DND-41 (cell line): ENCODE results near the gene SMIM22.

Experiments
- ATAC-seq: fragments of 200-7000 bp; cut with Tn5 transposase; 3 replicates; pipeline ENCODE4 v1.9.1; 2021; ENCODE audit warnings: low read depth; ENCODE audit not compliant: insufficient read depth
- DNase-seq: peaks from one replicate; pipeline ENCODE4 v3.0.0-alpha.2; 2020
- H2AFZ ChIP-seq: 2 replicates; pipeline ENCODE4 v1.6.0; 2012; ENCODE audit warnings: low read depth, low read length
- H3K27ac ChIP-seq: 2 replicates; pipeline ENCODE4 v1.5.1; 2012; ENCODE audit warnings: low read length, inconsistent platforms
- H3K27me3 ChIP-seq: fragments of 200-600 bp; sonication (generic); 2 replicates; pipeline ENCODE4 v1.6.0; 2012; ENCODE audit warnings: low read length, mild to moderate bottlenecking, inconsistent platforms; ENCODE audit not compliant: insufficient read depth, poor library complexity
- H3K36me3 ChIP-seq: 2 replicates; pipeline ENCODE4 v1.5.1; 2012; ENCODE audit warnings: low read length, inconsistent platforms; ENCODE audit not compliant: insufficient read depth
- H3K4me1 ChIP-seq: 2 replicates; pipeline ENCODE4 v1.5.1; 2012; ENCODE audit warnings: mild to moderate bottlenecking, low read length; ENCODE audit not compliant: insufficient read depth
- H3K4me2 ChIP-seq: 2 replicates; pipeline ENCODE4 v1.6.0; 2012; ENCODE audit warnings: mild to moderate bottlenecking, moderate library complexity, low read length, inconsistent platforms; ENCODE audit not compliant: insufficient read depth
- H3K4me3 ChIP-seq, 2 experiments: fragments of 200-600 bp in 1 of 2; shearing (Covaris generic) in 1 of 2; 2 replicates each; pipeline ENCODE4 v1.5.1; 2012 to 2016; ENCODE audit warnings: inconsistent platforms in 2 of 2, low read length in 2 of 2, mild to moderate bottlenecking in 2 of 2, low read depth in 1 of 2, moderate library complexity in 1 of 2
- H3K79me2 ChIP-seq: 2 replicates; pipeline ENCODE4 v1.6.0; 2012; ENCODE audit warnings: low read length, inconsistent platforms; ENCODE audit not compliant: insufficient read depth
- H3K9ac ChIP-seq: 2 replicates; pipeline ENCODE4 v1.6.0; 2012; ENCODE audit warnings: low read depth, mild to moderate bottlenecking, inconsistent platforms, low read length, moderate library complexity
- H3K9me3 ChIP-seq: 2 replicates; pipeline ENCODE4 v1.5.1; 2012; ENCODE audit warnings: low read length, moderate library complexity, mild to moderate bottlenecking, inconsistent platforms; ENCODE audit not compliant: insufficient read depth, severe bottlenecking
- H4K20me1 ChIP-seq: 2 replicates; pipeline ENCODE4 v1.6.0; 2012; ENCODE audit warnings: low read length; ENCODE audit not compliant: insufficient read depth
- CTCF ChIP-seq: IDR thresholded peaks from 2 replicates; pipeline ENCODE4 v1.5.1; 2012; ENCODE audit warnings: borderline replicate concordance, low read length, moderate library complexity, mild to moderate bottlenecking; ENCODE audit not compliant: poor library complexity, severe bottlenecking; ENCODE audit errors: extremely low read depth
- EZH2 ChIP-seq: IDR thresholded peaks from 3 replicates; pipeline ENCODE4 v1.6.1; 2012; ENCODE audit warnings: borderline replicate concordance, low read depth, mild to moderate bottlenecking, moderate library complexity, low read length, inconsistent platforms; ENCODE audit not compliant: severe bottlenecking

The SMIM22 gene

DNA sequence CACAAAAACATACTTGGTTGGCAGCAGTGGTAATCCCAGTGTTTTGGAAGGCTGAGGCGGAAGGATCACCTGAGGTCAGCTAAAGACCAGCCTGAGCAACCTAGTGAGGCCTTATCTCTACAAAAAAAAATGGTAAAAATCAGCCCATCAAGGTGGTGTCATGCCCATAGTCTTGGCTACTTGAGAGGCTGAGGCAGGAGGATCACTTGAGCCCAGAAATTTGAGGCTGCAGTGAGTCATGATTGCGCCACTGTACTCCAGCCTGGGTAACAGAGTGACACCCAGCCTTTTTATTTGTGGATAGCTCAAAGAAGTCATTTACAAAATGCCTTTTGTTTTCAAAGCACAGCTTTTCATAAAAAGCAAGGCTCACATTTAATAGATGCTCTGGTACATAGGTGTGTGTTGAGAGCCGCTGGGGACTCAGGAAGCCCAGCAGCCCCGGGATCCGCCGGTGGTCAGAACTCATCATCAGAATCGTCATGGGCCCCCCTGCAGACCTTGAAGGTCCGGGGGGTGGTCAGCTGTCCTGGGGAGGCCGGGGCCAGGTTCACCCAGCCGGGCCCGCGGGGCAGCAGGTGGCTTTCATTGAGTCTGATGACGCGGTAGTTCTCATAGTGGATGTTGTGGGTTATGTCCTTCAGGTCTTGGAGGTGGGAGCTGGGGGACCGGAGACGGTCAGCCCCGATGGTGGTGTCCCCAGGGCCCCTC, 17.7 kb upstream of the SMIM22 start:
- TF ChIP-seq EZH2: no peak
- no peak for TF ChIP-seq CTCF
- Histone ChIP-seq H4K20me1 (no peaks in the 10 kb centered on the region), H3K27ac (no peak overlapping the region), H3K27me3 (no peaks in the 10 kb centered on the region), H3K4me1 (no peaks in the 10 kb centered on the region), H3K9ac (no peak overlapping the region), H3K79me2 (no peaks in the 10 kb centered on the region), H3K4me2 (no peak overlapping the region), H3K4me3 (no peak overlapping the region), H3K9me3 (no peaks in the 10 kb centered on the region), H3K36me3 (no peaks in the 10 kb centered on the region), H2AFZ (no peak overlapping the region)
- no peak for ATAC-seq
- DNase-seq: no peak

DNA sequence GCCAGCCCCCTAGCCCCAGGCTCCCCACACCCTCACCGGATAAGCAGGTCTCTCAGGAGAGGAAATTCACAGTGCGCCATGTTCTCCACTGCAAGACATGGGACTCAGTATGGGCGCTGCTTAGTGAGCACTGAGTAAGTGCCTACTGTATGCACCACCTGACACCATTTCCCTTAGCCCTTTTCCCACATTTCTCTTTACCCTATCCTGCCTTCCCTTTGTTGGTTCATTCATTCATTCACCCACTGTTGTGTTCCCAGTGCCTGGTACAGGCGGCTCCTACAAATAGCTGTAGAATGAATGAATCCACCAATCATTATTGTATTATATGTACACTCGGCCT, 17.1 kb upstream of the SMIM22 start:
- Histone ChIP-seq H3K36me3 (no peaks in the 10 kb centered on the region), H3K9me3 (no peaks in the 10 kb centered on the region), H3K4me3 (no peak overlapping the region), H3K4me1 (no peaks in the 10 kb centered on the region), H3K27ac (no peak overlapping the region), H3K9ac (no peak overlapping the region), H3K79me2 (no peaks in the 10 kb centered on the region), H3K27me3 (no peaks in the 10 kb centered on the region), H4K20me1 (no peaks in the 10 kb centered on the region), H2AFZ (no peak overlapping the region), H3K4me2 (no peak overlapping the region)
- TF ChIP-seq EZH2 (no peak), CTCF (no peak)
- DNase-seq (no peak), ATAC-seq (no peak)

DNA sequence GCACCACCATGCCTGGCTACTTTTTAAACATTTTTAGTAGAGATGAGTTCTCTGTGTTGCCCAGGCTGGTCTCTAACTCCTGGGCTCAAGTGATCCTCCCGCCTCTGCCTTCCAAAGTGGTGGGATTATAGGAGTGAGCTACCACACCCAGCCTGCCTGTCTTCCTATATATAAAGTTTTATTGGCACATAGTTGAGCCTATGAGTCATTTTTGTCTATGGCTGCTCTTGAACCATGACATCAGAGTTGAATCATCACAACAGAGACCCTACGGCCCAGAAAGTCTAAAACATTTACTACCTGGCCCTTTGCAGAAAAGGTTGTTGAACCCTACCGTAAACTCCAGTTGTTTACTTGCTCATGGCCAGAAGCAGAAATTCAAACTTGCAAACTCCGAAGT, 14.9 kb upstream of the SMIM22 start:
- Histone ChIP-seq H3K27me3 (no peaks in the 10 kb centered on the region), H3K4me3 (no peak overlapping the region), H3K79me2 (no peaks in the 10 kb centered on the region), H3K9ac (no peak overlapping the region), H3K4me1 (no peaks in the 10 kb centered on the region), H3K36me3 (no peaks in the 10 kb centered on the region), H4K20me1 (no peaks in the 10 kb centered on the region), H3K4me2 (no peak overlapping the region), H2AFZ (no peak overlapping the region), H3K27ac (no peak overlapping the region), H3K9me3 (no peaks in the 10 kb centered on the region)
- DNase-seq (no peak), ATAC-seq (no peak)
- no peak for TF ChIP-seq EZH2
- no peak for TF ChIP-seq CTCF
